B cell (primary cell): Measurements from ENCODE around the gene IFNLR1.

Experiments
- CTCF ChIP-seq: fragments of 200-600 bp; IDR thresholded peaks from one replicate; pipeline ENCODE4 v1.8.0; 2022; ENCODE audit warnings: antibody characterized with exemption, mild to moderate bottlenecking
- EZH2 ChIP-seq: IDR thresholded peaks from 2 replicates; pipeline ENCODE4 v1.6.1; 2012; ENCODE audit warnings: borderline replicate concordance, low read depth, mild to moderate bottlenecking, moderate library complexity, low read length; ENCODE audit not compliant: insufficient read depth, poor library complexity, severe bottlenecking

- TF ChIP-seq CTCF: no peak
- TF ChIP-seq EZH2: no peak
Measured at GRCh38 chr1:24172598-24172997, 14.5 kb downstream of the IFNLR1 start.
